ES-I3 (cell line): ENCODE data around the gene FTL.

Experiments
- H3K36me3 ChIP-seq: 2 replicates; pipeline ENCODE4 v1.6.1; 2013; ENCODE audit warnings: mild to moderate bottlenecking, low read length, control low read depth, moderate library complexity; ENCODE audit not compliant: insufficient read depth
- H3K4me1 ChIP-seq: 2 replicates; pipeline ENCODE4 v1.6.1; 2013; ENCODE audit warnings: mild to moderate bottlenecking, control low read depth, low read length; ENCODE audit not compliant: insufficient read depth
- H3K9ac ChIP-seq: 2 replicates; pipeline ENCODE4 v1.6.1; 2013; ENCODE audit warnings: low read depth, mild to moderate bottlenecking, low read length, moderate library complexity
- H3K9me3 ChIP-seq: 2 replicates; pipeline ENCODE4 v1.6.1; 2013; ENCODE audit warnings: mild to moderate bottlenecking, low read length, moderate library complexity; ENCODE audit not compliant: control insufficient read depth, insufficient read depth

FTL gene

GRCh38 chr19:49004964-49005614, 40.0 kb downstream of the FTL start:
- Histone ChIP-seq H3K36me3 (peaks cover 20% of the 10 kb centered on the region), H3K9me3 (no peaks in the 10 kb centered on the region), H3K9ac (no peak overlapping the region), H3K4me1 (no peaks in the 10 kb centered on the region)

- H3K4me1 ChIP-seq = no peaks in the 10 kb centered on the region
- H3K9me3 ChIP-seq = no peaks in the 10 kb centered on the region
- H3K36me3 ChIP-seq = peaks cover 31% of the 10 kb centered on the region
- H3K9ac ChIP-seq = no peak overlapping the region
These were observed 41.8 kb downstream of the FTL start for GRCh38 chr19:49006905-49007304.

- peaks cover 26% of the 10 kb centered on the region for H3K36me3 ChIP-seq
- no peaks in the 10 kb centered on the region for H3K9me3 ChIP-seq
- no peak overlapping the region for H3K9ac ChIP-seq
- no peaks in the 10 kb centered on the region for H3K4me1 ChIP-seq
These were observed 44.7 kb downstream of the FTL start for GRCh38 chr19:49009828-49010227.

GRCh38 chr19:49010453-49010852, 45.3 kb downstream of the FTL start:
- H3K36me3 ChIP-seq = peaks cover 24% of the 10 kb centered on the region
- no peaks in the 10 kb centered on the region for H3K9me3 ChIP-seq
- no peaks in the 10 kb centered on the region for H3K4me1 ChIP-seq
- H3K9ac ChIP-seq = no peak overlapping the region

GRCh38 chr19:49011194-49011593, 46.1 kb downstream of the FTL start:
- Histone ChIP-seq H3K36me3 (peaks cover 24% of the 10 kb centered on the region), H3K9me3 (no peaks in the 10 kb centered on the region), H3K9ac (no peak overlapping the region), H3K4me1 (no peaks in the 10 kb centered on the region)

GRCh38 chr19:49014123-49014869, 49.2 kb downstream of the FTL start:
- Histone ChIP-seq H3K9me3 (no peaks in the 10 kb centered on the region), H3K4me1 (no peaks in the 10 kb centered on the region), H3K9ac (no peak overlapping the region), H3K36me3 (peaks cover 20% of the 10 kb centered on the region)

GRCh38 chr19:49014870-49015255, 49.8 kb downstream of the FTL start:
- H3K4me1 ChIP-seq = no peaks in the 10 kb centered on the region
- peaks cover 20% of the 10 kb centered on the region for H3K36me3 ChIP-seq
- H3K9ac ChIP-seq = no peak overlapping the region
- H3K9me3 ChIP-seq = no peaks in the 10 kb centered on the region

- H3K4me1 ChIP-seq = peaks cover 8% of the 10 kb centered on the region; the same call in 1 of the 2 replicates
- H3K36me3 ChIP-seq = peaks cover 14% of the 10 kb centered on the region; the same call in 1 of the 2 replicates
- H3K9ac ChIP-seq = no peak overlapping the region
- H3K9me3 ChIP-seq = no peaks in the 10 kb centered on the region
These were observed 51.1 kb downstream of the FTL start for GRCh38 chr19:49016067-49016839.
